Gastrocnemius medialis (tissue), 4 donors: ENCODE measurements around the gene MBNL1. TPM values are rescaled to one million over a fixed set of nuclear protein-coding genes. Genes with fewer than 3 reads are reported as not detected.

ENCODE experiments used
- ATAC-seq, 2 donors: fragments of 150-250 bp; one replicate each; pipeline ENCODE4 v1.9.1; 2016
- DNase-seq, 2 donors: peaks; one replicate each; pipeline ENCODE4 v3.0.0-alpha.2; 2019
- H3K27ac ChIP-seq, 4 donors: fragments of 200-600 bp; sonication (generic); 1 replicate in 1 of 4; 2 replicates in 3 of 4; pipeline ENCODE4 v1.5.1; 2016 to 2018; ENCODE audit warnings: mild to moderate bottlenecking in 2 of 4, moderate library complexity in 1 of 4
- H3K27me3 ChIP-seq, 3 donors: fragments of 200-600 bp; sonication (generic) in 2 of 3; 1 replicate in 1 of 3; 2 replicates in 2 of 3; pipeline versions ENCODE4 v1.5.1 to v1.6.0; 2016 to 2019; ENCODE audit warnings: mild to moderate bottlenecking in 1 of 3, moderate library complexity in 1 of 3
- H3K36me3 ChIP-seq, 2 donors: fragments of 200-600 bp; sonication (generic) in 1 of 2; one replicate each; pipeline ENCODE4 v1.5.1; 2017 to 2018
- H3K4me1 ChIP-seq, 2 donors: fragments of 200-600 bp; sonication (generic) in 1 of 2; one replicate each; pipeline ENCODE4 v1.5.1; 2016 to 2017; ENCODE audit warnings: mild to moderate bottlenecking in 2 of 2
- H3K4me3 ChIP-seq, 4 donors: fragments of 200-600 bp; sonication (generic) in 3 of 4; 1 replicate in 1 of 4; 2 replicates in 3 of 4; pipeline ENCODE4 v1.5.1; 2016 to 2019; ENCODE audit warnings: mild to moderate bottlenecking in 2 of 4
- H3K9me3 ChIP-seq, 3 donors: fragments of 200-600 bp; sonication (generic) in 2 of 3; 1 replicate in 1 of 3; 2 replicates in 2 of 3; pipeline ENCODE4 v1.5.1; 2016 to 2019
- POLR2A ChIP-seq, 2 donors: fragments of 450-650 bp; IDR thresholded peaks; one replicate each; pipeline ENCODE4 v1.6.1; 2017; ENCODE audit warnings: antibody characterized with exemption in 2 of 2, mild to moderate bottlenecking in 2 of 2, moderate library complexity in 2 of 2
- in situ Hi-C, 4 donors: fragments of 200-750 bp; cut with MboI; loops; one replicate each; pipeline versions ENCODE4 v1.15.0 to v1.8.0; 2017; ENCODE audit warnings: low sequenced_read_pairs in 4 of 4
- intact Hi-C: fragments of 100-400 bp; cut with DNase I; formaldehyde crosslinking; loops from one replicate; pipeline ENCODE4 v1.15.1; 2023; ENCODE audit warnings: low total_unique reads
- total RNA-seq, 4 donors: library from RNA; depleted of rRNA; stranded (reverse); fragments of >200 nt; gene quantifications; one replicate each; pipeline versions ENCODE4 v1.1.0 to v1.2.3, GENCODE V29; 2016
- TF ChIP-seq, protein P1 (sequence below), 5 experiments: fragments of 450-650 bp in 3 of 5; fragments of 200-600 bp in 2 of 5; sonication (generic) in 2 of 5; IDR thresholded peaks in 4 of 5; conservative IDR thresholded peaks in 1 of 5; 1 replicate in 4 of 5; 2 replicates in 1 of 5; pipeline ENCODE4 v1.5.1; 2016 to 2019; ENCODE audit warnings: antibody characterized with exemption in 5 of 5, mild to moderate bottlenecking in 3 of 5, moderate library complexity in 3 of 5

Gene MBNL1
- total RNA-seq, 4 donors from 2014 or later: 519 to 597 (median 557) TPM

GRCh38 chr3:152355744-152356665 is 87.3 kb downstream of the MBNL1 start:
- no peaks in the 10 kb centered on the region for H3K27me3 ChIP-seq
- peak overlapping the region in 1 of 4 donors; percentile 16 for H3K4me3 ChIP-seq
- TF ChIP-seq, protein P1, sequence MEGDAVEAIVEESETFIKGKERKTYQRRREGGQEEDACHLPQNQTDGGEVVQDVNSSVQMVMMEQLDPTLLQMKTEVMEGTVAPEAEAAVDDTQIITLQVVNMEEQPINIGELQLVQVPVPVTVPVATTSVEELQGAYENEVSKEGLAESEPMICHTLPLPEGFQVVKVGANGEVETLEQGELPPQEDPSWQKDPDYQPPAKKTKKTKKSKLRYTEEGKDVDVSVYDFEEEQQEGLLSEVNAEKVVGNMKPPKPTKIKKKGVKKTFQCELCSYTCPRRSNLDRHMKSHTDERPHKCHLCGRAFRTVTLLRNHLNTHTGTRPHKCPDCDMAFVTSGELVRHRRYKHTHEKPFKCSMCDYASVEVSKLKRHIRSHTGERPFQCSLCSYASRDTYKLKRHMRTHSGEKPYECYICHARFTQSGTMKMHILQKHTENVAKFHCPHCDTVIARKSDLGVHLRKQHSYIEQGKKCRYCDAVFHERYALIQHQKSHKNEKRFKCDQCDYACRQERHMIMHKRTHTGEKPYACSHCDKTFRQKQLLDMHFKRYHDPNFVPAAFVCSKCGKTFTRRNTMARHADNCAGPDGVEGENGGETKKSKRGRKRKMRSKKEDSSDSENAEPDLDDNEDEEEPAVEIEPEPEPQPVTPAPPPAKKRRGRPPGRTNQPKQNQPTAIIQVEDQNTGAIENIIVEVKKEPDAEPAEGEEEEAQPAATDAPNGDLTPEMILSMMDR (IDR thresholded peaks at IDR 0.05 in 4 of 5, conservative IDR thresholded peaks at IDR 0.05 in 1 of 5): no peak
- no peak for TF ChIP-seq POLR2A (IDR thresholded peaks at IDR 0.05)
- DNase-seq (no peak), ATAC-seq (peak; percentile 45 to 51)
- peaks cover 82 to 95% of the 10 kb centered on the region in 2 donors for H3K4me1 ChIP-seq
- in situ Hi-C loops: no loop called here
- intact Hi-C loops: no loop called here
- no peaks in the 10 kb centered on the region for H3K36me3 ChIP-seq
- peak overlapping the region; percentile 73 to 95 (median 86) for H3K27ac ChIP-seq
- H3K9me3 ChIP-seq: no peaks in the 10 kb centered on the region

DNA sequence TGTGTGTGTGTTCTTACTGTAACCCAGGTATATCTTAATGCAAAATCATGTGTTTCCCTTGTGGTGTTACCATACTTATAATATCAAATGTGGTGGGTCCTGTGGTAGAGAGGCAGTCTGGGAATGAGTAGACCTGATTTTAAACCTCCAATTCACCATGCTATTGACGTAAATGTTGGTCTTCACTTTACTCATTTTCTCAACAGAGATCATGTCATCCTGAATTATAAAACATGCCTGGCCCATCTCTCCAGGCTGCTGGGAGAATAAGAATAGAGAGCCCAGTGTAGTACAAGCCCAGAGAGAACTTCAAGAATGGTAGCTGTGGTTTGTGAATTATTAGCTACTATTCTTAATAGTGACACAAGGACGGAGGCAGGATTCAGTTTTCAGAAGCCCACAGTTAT is 88.1 kb downstream of the MBNL1 start:
- Histone ChIP-seq H3K9me3 (no peaks in the 10 kb centered on the region), H3K4me3 (no peak overlapping the region), H3K27me3 (no peaks in the 10 kb centered on the region), H3K27ac (peak overlapping the region; percentile 73 to 95 (median 86)), H3K4me1 (peaks cover 82 to 95% of the 10 kb centered on the region in 2 donors), H3K36me3 (no peaks in the 10 kb centered on the region)
- in situ Hi-C loops (no loop called here), intact Hi-C loops (no loop called here)
- ATAC-seq (no peak), DNase-seq (no peak)
- TF ChIP-seq, protein P1 (IDR thresholded peaks at IDR 0.05 in 4 of 5, conservative IDR thresholded peaks at IDR 0.05 in 1 of 5): no peak
- TF ChIP-seq POLR2A (IDR thresholded peaks at IDR 0.05): no peak

DNA sequence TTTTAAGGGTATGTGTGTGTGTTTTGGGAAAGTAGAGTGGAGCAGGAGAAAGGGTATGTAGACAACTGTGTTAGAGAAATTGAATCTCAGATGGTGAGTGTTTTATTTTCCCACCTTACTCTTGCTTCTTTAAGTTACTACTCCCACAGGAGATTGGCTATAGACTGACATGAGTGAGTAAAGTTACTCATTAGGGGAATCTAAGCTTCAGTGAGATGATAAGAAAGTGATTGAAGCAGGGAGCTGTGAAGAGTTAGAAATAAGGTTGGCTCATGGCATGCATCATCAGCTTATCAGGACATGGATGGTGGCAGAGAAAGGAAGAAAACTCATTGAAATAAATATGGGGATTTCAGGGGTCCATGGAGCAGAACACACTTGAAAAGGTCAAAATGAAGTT is 88.9 kb downstream of the MBNL1 start:
- peak overlapping the region; percentile 73 to 95 (median 86) for H3K27ac ChIP-seq
- H3K27me3 ChIP-seq: no peaks in the 10 kb centered on the region
- DNase-seq (no peak), ATAC-seq (no peak)
- peaks cover 82 to 95% of the 10 kb centered on the region in 2 donors for H3K4me1 ChIP-seq
- intact Hi-C loops: no loop called here
- TF ChIP-seq, protein P1 (IDR thresholded peaks at IDR 0.05 in 4 of 5, conservative IDR thresholded peaks at IDR 0.05 in 1 of 5): no peak
- no peak for TF ChIP-seq POLR2A (IDR thresholded peaks at IDR 0.05)
- no peak overlapping the region for H3K4me3 ChIP-seq
- in situ Hi-C loops: no loop called here
- no peaks in the 10 kb centered on the region for H3K36me3 ChIP-seq
- H3K9me3 ChIP-seq: no peaks in the 10 kb centered on the region

DNA sequence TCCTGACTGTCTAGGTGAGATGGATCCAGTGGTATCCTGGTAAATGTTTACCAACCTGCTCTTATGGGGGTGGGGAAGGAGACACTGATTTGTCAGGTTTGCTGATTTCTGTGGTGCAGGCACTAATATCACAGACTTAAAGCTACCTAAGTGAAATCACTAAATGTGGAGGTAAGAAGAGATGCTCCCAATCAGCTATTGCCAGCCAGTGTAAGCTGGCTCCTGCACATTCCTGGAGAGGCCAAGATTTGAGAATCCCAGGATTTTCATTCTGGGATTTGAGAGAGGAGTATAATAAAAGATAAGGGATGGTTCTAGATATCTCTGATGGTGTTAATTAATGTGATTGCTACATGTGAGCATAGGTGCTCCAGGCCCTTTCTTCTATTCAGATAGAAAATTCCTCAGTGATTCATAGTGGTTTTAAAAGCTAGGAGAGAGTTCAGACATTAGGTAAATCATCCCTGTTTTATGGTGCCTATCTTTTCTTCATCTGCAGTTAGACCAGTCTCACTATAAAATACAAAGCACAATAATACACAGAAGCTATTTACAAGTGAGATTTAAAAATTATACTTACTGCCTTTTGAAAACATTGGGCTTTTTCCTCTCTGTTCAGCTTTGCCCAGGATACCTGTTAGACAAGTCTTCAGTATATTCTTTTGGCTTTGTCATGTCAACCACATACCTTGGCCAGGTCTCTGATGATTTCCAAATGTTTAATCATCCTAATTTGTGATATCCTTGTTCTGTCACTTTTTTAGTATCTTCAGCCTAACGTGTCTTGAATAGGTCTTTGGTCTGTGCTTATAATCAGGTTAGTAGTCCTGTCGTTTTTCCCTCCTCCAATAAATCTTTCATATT is 90.9 kb downstream of the MBNL1 start:
- intact Hi-C loops (no loop called here), in situ Hi-C loops (no loop called here)

More for the DNA sequence above, 90.9 kb downstream of the MBNL1 start:
- Histone ChIP-seq H3K27ac (peak overlapping the region; percentile 73 to 95 (median 86)), H3K4me1 (peaks cover 93 to 95% of the 10 kb centered on the region in 2 donors), H3K36me3 (no peaks in the 10 kb centered on the region), H3K27me3 (no peaks in the 10 kb centered on the region), H3K4me3 (no peak overlapping the region), H3K9me3 (no peaks in the 10 kb centered on the region)
- TF ChIP-seq POLR2A (IDR thresholded peaks at IDR 0.05): no peak
- TF ChIP-seq, protein P1 (IDR thresholded peaks at IDR 0.05 in 4 of 5, conservative IDR thresholded peaks at IDR 0.05 in 1 of 5): no peak
- DNase-seq (no peak), ATAC-seq (no peak)
